Muscle layer of duodenum (tissue), 2 donors: ENCODE measurements around the gene PLPPR3.
A peak's percentile ranks its signal among the peaks of the same experiment; 100 is the strongest.
"Not testable (repeated sequence)": the region's sequence is repeated elsewhere in the genome, so short reads cannot be mapped to it uniquely, and the experiment has no call there.

Experiments
- H3K27ac ChIP-seq: one replicate; pipeline ENCODE4 v1.7.0; 2013; ENCODE audit warnings: mild to moderate bottlenecking, low read length
- H3K27me3 ChIP-seq: one replicate; pipeline ENCODE4 v1.7.0; 2013; ENCODE audit warnings: low read depth, mild to moderate bottlenecking, control low read depth, low read length
- H3K36me3 ChIP-seq, 2 donors: one replicate each; pipeline ENCODE4 v1.7.0; 2013; ENCODE audit warnings: low read length in 2 of 2, control low read depth in 1 of 2, mild to moderate bottlenecking in 1 of 2; ENCODE audit not compliant: insufficient read depth in 2 of 2, control insufficient read depth in 1 of 2
- H3K4me1 ChIP-seq, 2 donors: one replicate each; pipeline ENCODE4 v1.7.0; 2013; ENCODE audit warnings: low read length in 2 of 2, mild to moderate bottlenecking in 2 of 2, control low read depth in 1 of 2, moderate library complexity in 1 of 2; ENCODE audit not compliant: insufficient read depth in 2 of 2, control insufficient read depth in 1 of 2
- H3K4me3 ChIP-seq, 2 donors: one replicate each; pipeline ENCODE4 v1.7.0; 2013; ENCODE audit warnings: low read length in 2 of 2, low read depth in 1 of 2, mild to moderate bottlenecking in 1 of 2
- H3K9me3 ChIP-seq, 2 donors: one replicate each; pipeline ENCODE4 v1.7.0; 2013; ENCODE audit warnings: low read length in 2 of 2, control low read depth in 1 of 2, mild to moderate bottlenecking in 1 of 2; ENCODE audit not compliant: control insufficient read depth in 1 of 2
- donor health status: healthy.

PLPPR3 gene

DNA sequence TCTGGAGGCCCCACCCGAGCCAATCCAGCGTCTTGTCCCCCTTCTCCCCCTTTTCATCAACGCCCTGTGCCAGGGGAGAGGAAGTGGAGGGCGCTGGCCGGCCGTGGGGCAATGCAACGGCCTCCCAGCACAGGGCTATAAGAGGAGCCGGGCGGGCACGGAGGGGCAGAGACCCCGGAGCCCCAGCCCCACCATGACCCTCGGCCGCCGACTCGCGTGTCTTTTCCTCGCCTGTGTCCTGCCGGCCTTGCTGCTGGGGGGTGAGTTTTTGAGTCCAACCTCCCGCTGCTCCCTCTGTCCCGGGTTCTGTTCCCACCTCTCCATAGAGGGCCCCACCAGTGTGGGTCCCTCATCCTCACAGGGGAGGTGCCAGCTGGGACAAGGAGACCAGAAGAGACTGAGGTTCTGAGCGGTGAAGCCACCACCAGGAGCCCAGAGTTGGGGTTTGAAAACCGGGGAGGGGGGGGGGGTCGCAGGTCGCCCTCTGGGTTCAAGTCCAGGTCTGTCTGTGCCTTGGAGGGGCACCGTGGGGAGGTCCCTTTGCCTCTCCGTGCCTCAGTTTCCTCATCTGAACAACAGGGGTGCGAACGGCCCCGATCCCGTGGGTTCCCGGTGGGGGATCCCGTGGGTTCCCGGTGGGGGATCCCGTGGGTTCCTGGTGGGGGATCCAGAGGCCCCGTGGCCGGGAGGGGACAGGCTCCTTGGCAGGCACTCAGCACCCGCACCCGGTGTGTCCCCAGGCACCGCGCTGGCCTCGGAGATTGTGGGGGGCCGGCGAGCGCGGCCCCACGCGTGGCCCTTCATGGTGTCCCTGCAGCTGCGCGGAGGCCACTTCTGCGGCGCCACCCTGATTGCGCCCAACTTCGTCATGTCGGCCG lies 30.6 kb upstream of the PLPPR3 start, which contains the start of gene ELANE:
TSS of gene ELANE (plus strand) at position 168 of the 878 bp plus-strand sequence. CDS start at position 194, 26 bp downstream.
- Histone ChIP-seq H3K9me3 (no peaks in the 10 kb centered on the region), H3K36me3 (no peaks in the 10 kb centered on the region), H3K4me1 (peaks cover 0 to 17% of the 10 kb centered on the region in 2 donors), H3K4me3 (peak within 1 kb of the TSS in 1 of 2 donors; percentile 25), H3K27ac (no peak within 1 kb of the TSS), H3K27me3 (no peaks in the 10 kb centered on the region)

DNA sequence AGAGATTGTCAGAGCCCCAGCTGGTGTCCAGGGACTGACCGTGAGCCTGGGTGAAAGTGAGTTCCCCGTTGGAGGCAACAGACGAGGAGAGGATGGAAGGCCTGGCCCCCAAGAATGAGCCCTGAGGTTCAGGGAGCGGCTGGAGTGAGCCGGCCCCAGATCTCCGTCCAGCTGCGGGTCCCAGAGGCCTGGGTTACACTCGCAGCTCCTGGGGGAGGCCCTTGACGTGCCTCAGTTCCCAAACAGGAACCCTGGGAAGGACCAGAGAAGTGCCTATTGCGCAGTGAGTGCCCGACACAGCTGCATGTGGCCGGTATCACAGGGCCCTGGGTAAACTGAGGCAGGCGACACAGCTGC lies 29.2 kb upstream of the PLPPR3 start:
- Histone ChIP-seq H3K4me1 (peaks cover 0 to 17% of the 10 kb centered on the region in 2 donors), H3K27me3 (no peaks in the 10 kb centered on the region), H3K36me3 (no peaks in the 10 kb centered on the region), H3K27ac (no peak overlapping the region), H3K4me3 (peak overlapping the region in 1 of 2 donors; percentile 25), H3K9me3 (no peaks in the 10 kb centered on the region)

DNA sequence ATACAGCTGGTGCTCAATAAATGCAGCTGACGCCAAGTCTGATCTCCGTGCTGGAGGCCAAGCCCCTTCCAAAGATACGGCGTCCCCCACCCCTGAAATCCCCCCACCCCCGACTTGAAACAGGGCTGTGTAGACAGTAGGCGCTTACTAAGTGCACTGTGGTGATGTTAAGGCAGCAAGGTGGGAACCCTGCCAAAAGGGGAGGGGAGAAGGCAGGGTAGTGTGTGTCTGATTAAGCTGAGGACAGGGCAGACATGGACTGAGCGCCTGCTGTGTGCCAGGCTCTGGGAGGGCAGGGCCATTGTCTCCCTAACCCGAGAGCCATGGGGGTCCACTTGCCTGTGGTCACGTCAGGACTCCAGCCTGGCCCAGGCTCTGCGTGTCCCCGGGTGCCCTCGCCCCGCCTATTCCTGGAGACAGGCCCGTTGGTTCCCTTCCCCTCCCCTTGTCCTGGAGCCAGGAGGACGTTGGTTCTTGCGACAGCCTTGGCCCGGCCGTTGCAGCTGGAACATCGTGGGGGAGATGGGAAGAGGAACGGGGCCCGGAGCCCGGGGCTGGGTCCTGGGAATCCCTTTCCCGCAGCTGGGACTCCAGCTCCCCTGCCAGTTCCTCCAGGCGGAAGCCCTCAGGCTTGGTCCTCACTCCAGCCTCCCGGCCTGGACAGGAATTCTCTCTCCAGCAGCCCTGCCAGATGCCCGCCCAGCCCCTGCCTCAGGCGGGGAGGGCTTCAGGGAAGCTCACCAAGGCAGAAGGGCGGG lies 28.6 kb upstream of the PLPPR3 start:
- Histone ChIP-seq H3K4me1 (peaks cover 0 to 17% of the 10 kb centered on the region in 2 donors), H3K27me3 (no peaks in the 10 kb centered on the region), H3K9me3 (no peaks in the 10 kb centered on the region), H3K36me3 (no peaks in the 10 kb centered on the region), H3K4me3 (peak overlapping the region in 1 of 2 donors; percentile 25), H3K27ac (no peak overlapping the region)

DNA sequence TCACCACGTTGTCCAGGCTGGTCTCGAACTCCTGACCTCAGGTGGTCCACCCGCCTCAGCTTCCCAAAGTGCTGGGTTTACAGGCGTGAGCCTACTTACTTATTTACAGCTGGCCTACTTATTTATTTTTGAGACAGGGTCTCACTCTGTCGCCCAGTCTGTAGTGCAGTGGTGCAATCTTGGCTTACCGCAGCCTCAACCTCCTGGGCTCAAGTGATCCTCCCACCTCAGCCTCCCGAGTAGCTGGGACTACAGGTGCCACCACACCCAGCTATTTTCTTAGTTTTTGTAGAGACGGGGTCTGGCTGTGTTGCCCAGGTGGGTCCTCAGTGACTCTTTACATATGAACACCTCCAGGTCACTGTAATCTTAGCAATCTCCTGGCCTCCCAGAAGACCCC lies 27.4 kb upstream of the PLPPR3 start:
- H3K27ac ChIP-seq, H3K9me3 ChIP-seq, H3K36me3 ChIP-seq, H3K4me3 ChIP-seq, H3K27me3 ChIP-seq: not testable (repeated sequence)
- peaks cover 0 to 17% of the 10 kb centered on the region in 2 donors for H3K4me1 ChIP-seq

DNA sequence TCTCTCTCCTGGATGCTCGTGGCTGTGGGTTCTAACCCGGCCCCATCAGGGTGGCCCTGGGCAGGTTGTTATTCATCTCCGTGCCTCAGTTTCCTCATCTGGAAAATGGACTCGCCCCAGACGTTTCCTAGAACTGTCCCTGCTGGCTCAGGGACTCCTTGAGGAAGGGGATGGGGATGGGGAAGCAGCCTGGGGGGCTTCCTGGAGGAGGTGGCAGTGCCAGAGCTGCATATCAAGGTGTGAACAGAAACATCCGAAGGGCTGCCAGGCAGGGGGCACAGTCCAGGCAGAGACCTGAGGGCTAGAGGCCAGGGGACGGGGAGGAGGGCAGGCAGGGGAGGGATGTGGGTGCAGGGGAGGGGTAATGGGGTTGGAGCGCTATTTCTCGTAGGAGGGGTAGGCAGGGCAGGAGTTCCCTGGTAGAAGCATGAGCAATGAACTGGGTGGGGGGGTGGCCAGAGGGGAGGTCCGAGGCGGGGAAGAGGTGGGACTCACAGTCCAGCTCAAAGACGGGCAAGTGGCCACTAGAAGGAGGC lies 26.7 kb upstream of the PLPPR3 start:
- H3K27me3 ChIP-seq = no peaks in the 10 kb centered on the region
- peaks cover 0 to 22% of the 10 kb centered on the region in 2 donors for H3K4me1 ChIP-seq
- no peak overlapping the region for H3K4me3 ChIP-seq
- H3K9me3 ChIP-seq = no peaks in the 10 kb centered on the region
- H3K36me3 ChIP-seq = no peaks in the 10 kb centered on the region
- no peak overlapping the region for H3K27ac ChIP-seq

GRCh38 chr19:845707-846521 lies 24.2 kb upstream of the PLPPR3 start:
- H3K4me1 ChIP-seq = peaks cover 0 to 19% of the 10 kb centered on the region in 2 donors
- H3K36me3 ChIP-seq = no peaks in the 10 kb centered on the region
- H3K27me3 ChIP-seq = no peaks in the 10 kb centered on the region

GRCh38 chr19:844546-844971 lies 22.8 kb upstream of the PLPPR3 start:
- Histone ChIP-seq H3K36me3 (no peaks in the 10 kb centered on the region), H3K27me3 (no peaks in the 10 kb centered on the region), H3K9me3 (no peaks in the 10 kb centered on the region), H3K4me1 (peaks cover 0 to 14% of the 10 kb centered on the region in 2 donors), H3K4me3 (no peak overlapping the region), H3K27ac (no peak overlapping the region)

More at GRCh38 chr19:845707-846521, 24.2 kb upstream of the PLPPR3 start:
- Histone ChIP-seq H3K9me3 (no peaks in the 10 kb centered on the region), H3K27ac (no peak overlapping the region), H3K4me3 (no peak overlapping the region)

DNA sequence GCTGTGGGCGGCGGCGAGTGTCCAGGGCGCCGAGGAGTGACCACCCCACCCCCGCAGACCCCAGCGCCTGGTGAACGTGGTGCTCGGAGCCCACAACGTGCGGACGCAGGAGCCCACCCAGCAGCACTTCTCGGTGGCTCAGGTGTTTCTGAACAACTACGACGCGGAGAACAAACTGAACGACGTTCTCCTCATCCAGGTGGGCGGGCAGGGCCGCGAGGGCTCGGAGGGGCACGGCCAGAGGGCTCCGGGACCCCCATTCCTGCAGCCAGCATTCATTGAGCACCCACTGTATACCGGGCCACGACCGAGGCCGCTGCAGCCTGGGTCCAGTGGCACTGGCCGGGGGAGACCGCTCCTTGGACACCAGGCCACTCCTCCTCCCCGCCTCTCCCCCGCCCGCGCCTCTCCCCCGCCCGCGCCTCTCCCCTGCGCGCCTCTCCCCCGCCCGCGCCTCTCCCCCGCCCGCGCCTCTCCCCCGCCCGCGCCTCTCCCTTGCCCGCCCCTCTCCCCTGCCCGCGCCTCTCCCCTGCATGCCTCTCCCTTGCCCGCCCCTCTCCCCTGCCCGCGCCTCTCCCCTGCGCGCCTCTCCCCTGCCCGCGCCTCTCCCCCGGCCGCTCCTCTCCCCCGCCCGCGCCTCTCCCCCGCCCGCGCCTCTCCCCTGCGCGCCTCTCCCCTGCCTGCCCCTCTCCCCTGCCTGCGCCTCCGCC lies 22.2 kb upstream of the PLPPR3 start:
- H3K36me3 ChIP-seq = no peaks in the 10 kb centered on the region
- no peaks in the 10 kb centered on the region for H3K9me3 ChIP-seq
- H3K27me3 ChIP-seq = no peaks in the 10 kb centered on the region
- H3K27ac ChIP-seq = no peak overlapping the region
- H3K4me3 ChIP-seq = peak overlapping the region in 1 of 2 donors; percentile 30
- H3K4me1 ChIP-seq = peaks cover 0 to 14% of the 10 kb centered on the region in 2 donors

DNA sequence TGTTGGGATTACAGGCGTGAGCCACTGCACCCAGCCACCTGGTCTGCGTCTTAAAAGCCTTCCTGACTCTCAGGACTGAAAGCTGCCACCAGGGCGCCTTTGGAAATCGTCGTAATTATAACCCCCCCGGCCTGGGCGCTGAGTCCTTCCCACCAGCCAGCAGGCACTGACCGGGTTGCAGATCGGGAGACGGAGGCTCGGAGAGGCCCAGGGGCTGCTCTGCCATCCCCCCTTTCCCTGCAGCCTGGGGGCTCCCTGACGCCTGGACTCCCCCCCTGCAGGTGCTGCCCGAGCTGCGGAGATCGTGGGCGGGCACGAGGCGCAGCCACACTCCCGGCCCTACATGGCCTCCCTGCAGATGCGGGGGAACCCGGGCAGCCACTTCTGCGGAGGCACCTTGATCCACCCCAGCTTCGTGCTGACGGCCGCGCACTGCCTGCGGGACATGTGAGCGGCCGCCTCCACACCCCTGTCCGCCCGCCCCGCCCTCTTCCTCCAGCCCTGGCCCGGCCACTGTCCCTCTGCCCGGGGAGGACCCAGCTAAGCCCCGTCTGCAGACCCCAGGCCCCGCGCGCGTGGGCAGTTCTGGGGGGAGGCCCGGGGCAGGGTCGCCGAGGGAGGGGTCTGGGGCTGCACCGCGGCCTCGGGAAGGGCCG lies 21.6 kb upstream of the PLPPR3 start:
- Histone ChIP-seq H3K4me1 (peaks cover 0 to 14% of the 10 kb centered on the region in 2 donors), H3K27me3 (no peaks in the 10 kb centered on the region), H3K27ac (no peak overlapping the region), H3K4me3 (peak overlapping the region in 1 of 2 donors; percentile 30), H3K9me3 (no peaks in the 10 kb centered on the region), H3K36me3 (no peaks in the 10 kb centered on the region)

DNA sequence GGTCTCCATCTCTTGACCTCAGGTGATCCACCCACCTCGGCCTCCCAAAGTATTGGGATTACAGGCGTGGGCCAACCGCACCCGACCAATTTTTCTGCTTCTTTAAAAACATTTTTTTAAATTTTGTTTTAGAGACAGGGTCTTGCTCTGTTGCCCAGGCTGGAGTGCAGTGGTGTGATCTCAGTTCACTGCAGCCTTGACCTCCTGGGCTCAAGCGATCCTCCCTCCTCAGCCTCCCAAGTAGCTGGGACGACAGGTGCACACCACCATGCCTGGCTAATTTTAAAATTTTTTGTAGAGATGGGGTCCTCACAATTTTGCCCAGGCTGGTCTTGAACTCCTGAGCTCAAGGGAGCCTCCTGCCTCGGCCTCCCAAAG lies 21.0 kb upstream of the PLPPR3 start:
- H3K27ac ChIP-seq, H3K4me3 ChIP-seq, H3K9me3 ChIP-seq, H3K36me3 ChIP-seq, H3K27me3 ChIP-seq: not testable (repeated sequence)
- peaks cover 0 to 11% of the 10 kb centered on the region in 2 donors for H3K4me1 ChIP-seq
